ENCODE measurements around the gene RAB1A. TPM values are rescaled to one million over a fixed set of nuclear protein-coding genes. Genes with fewer than 3 reads are reported as not detected.

The RAB1A gene
- total and polyA plus RNA-seq, 2 experiments from 2014 or later: 94.8 to 172 TPM

DNA sequence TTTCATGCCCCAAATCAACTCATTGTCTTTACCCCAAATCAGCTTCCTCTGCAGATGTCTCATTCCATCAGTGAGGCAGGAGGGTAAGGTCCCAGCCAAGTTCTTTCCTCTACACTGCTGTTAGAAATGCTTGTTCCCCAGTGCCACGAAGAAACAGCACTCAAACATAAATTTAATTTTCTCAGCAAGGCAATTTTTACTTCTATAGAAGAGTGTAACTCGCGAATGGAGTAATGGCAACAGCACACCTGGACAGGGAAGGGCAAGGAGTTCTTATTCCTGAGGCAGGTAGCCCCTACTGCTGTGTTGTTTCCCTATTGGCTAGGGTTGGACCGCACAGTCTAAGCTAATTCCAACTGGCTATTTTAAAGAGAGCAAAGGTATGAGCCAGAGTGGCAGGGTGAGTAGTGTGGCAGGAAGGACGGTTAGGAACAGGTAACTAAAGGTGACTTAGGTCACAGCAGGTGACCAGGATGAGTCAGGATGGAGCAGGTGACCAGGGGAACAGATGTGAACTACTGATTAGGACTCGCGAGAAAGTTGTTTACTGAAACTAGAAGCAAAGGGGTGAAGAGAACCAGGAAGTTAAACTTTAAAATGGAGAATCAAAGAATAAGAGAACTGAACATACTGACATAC is 85.7 kb downstream of the RAB1A start:
- Histone ChIP-seq H3K4me2 (no peak overlapping the region), H3K4me1 (ENCODE audit: insufficient read depth) (peaks cover 12% of the 10 kb centered on the region; the same call in 1 of the 2 replicates), H3F3A (replicated peaks; ENCODE audit: low read depth) (no peaks in the 10 kb centered on the region), H3K36me3 (ENCODE audit: insufficient read depth) (peaks cover 25% of the 10 kb centered on the region), H4K20me1 (replicated peaks; ENCODE audit: insufficient read depth) (no peaks in the 10 kb centered on the region; the same call in 1 of the 2 replicates), H3K79me2 (replicated peaks; ENCODE audit: insufficient read depth) (no peaks in the 10 kb centered on the region), H3K4me3 (no peak overlapping the region), H3K27me3 (ENCODE audit: insufficient read depth) (no peaks in the 10 kb centered on the region), H3K27ac (ENCODE audit: low read depth) (no peak overlapping the region), H3K9me2 (ENCODE audit: insufficient read depth) (0 out of 2 replicates have a peak, but pooled peaks cover 3% of the 10 kb centered on the region), H2AFZ (no peak overlapping the region)
- H3K4me3 Mint-ChIP-seq: no peak overlapping the region
- peaks cover 16% of the 10 kb centered on the region for H3K4me1 Mint-ChIP-seq
- TF ChIP-seq, protein P1, sequence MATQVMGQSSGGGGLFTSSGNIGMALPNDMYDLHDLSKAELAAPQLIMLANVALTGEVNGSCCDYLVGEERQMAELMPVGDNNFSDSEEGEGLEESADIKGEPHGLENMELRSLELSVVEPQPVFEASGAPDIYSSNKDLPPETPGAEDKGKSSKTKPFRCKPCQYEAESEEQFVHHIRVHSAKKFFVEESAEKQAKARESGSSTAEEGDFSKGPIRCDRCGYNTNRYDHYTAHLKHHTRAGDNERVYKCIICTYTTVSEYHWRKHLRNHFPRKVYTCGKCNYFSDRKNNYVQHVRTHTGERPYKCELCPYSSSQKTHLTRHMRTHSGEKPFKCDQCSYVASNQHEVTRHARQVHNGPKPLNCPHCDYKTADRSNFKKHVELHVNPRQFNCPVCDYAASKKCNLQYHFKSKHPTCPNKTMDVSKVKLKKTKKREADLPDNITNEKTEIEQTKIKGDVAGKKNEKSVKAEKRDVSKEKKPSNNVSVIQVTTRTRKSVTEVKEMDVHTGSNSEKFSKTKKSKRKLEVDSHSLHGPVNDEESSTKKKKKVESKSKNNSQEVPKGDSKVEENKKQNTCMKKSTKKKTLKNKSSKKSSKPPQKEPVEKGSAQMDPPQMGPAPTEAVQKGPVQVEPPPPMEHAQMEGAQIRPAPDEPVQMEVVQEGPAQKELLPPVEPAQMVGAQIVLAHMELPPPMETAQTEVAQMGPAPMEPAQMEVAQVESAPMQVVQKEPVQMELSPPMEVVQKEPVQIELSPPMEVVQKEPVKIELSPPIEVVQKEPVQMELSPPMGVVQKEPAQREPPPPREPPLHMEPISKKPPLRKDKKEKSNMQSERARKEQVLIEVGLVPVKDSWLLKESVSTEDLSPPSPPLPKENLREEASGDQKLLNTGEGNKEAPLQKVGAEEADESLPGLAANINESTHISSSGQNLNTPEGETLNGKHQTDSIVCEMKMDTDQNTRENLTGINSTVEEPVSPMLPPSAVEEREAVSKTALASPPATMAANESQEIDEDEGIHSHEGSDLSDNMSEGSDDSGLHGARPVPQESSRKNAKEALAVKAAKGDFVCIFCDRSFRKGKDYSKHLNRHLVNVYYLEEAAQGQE (IDR thresholded peaks at IDR 0.05; ENCODE audit: unreplicated experiment): no peak
- TF ChIP-seq JUNB (IDR thresholded peaks at IDR 0.05; ENCODE audit: unreplicated experiment): no peak
- TF ChIP-seq, protein P2, sequence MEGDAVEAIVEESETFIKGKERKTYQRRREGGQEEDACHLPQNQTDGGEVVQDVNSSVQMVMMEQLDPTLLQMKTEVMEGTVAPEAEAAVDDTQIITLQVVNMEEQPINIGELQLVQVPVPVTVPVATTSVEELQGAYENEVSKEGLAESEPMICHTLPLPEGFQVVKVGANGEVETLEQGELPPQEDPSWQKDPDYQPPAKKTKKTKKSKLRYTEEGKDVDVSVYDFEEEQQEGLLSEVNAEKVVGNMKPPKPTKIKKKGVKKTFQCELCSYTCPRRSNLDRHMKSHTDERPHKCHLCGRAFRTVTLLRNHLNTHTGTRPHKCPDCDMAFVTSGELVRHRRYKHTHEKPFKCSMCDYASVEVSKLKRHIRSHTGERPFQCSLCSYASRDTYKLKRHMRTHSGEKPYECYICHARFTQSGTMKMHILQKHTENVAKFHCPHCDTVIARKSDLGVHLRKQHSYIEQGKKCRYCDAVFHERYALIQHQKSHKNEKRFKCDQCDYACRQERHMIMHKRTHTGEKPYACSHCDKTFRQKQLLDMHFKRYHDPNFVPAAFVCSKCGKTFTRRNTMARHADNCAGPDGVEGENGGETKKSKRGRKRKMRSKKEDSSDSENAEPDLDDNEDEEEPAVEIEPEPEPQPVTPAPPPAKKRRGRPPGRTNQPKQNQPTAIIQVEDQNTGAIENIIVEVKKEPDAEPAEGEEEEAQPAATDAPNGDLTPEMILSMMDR (conservative IDR thresholded peaks at IDR 0.05; ENCODE audit: low read depth in 2 of 2): no peak
- TF ChIP-seq EZH2 (IDR thresholded peaks at IDR 0.05; ENCODE audit: low read depth, unreplicated experiment): no peak
- no peak for TF ChIP-seq POLR2AphosphoS5 (IDR thresholded peaks at IDR 0.05; ENCODE audit: low read depth)
- TF ChIP-seq, protein P3, sequence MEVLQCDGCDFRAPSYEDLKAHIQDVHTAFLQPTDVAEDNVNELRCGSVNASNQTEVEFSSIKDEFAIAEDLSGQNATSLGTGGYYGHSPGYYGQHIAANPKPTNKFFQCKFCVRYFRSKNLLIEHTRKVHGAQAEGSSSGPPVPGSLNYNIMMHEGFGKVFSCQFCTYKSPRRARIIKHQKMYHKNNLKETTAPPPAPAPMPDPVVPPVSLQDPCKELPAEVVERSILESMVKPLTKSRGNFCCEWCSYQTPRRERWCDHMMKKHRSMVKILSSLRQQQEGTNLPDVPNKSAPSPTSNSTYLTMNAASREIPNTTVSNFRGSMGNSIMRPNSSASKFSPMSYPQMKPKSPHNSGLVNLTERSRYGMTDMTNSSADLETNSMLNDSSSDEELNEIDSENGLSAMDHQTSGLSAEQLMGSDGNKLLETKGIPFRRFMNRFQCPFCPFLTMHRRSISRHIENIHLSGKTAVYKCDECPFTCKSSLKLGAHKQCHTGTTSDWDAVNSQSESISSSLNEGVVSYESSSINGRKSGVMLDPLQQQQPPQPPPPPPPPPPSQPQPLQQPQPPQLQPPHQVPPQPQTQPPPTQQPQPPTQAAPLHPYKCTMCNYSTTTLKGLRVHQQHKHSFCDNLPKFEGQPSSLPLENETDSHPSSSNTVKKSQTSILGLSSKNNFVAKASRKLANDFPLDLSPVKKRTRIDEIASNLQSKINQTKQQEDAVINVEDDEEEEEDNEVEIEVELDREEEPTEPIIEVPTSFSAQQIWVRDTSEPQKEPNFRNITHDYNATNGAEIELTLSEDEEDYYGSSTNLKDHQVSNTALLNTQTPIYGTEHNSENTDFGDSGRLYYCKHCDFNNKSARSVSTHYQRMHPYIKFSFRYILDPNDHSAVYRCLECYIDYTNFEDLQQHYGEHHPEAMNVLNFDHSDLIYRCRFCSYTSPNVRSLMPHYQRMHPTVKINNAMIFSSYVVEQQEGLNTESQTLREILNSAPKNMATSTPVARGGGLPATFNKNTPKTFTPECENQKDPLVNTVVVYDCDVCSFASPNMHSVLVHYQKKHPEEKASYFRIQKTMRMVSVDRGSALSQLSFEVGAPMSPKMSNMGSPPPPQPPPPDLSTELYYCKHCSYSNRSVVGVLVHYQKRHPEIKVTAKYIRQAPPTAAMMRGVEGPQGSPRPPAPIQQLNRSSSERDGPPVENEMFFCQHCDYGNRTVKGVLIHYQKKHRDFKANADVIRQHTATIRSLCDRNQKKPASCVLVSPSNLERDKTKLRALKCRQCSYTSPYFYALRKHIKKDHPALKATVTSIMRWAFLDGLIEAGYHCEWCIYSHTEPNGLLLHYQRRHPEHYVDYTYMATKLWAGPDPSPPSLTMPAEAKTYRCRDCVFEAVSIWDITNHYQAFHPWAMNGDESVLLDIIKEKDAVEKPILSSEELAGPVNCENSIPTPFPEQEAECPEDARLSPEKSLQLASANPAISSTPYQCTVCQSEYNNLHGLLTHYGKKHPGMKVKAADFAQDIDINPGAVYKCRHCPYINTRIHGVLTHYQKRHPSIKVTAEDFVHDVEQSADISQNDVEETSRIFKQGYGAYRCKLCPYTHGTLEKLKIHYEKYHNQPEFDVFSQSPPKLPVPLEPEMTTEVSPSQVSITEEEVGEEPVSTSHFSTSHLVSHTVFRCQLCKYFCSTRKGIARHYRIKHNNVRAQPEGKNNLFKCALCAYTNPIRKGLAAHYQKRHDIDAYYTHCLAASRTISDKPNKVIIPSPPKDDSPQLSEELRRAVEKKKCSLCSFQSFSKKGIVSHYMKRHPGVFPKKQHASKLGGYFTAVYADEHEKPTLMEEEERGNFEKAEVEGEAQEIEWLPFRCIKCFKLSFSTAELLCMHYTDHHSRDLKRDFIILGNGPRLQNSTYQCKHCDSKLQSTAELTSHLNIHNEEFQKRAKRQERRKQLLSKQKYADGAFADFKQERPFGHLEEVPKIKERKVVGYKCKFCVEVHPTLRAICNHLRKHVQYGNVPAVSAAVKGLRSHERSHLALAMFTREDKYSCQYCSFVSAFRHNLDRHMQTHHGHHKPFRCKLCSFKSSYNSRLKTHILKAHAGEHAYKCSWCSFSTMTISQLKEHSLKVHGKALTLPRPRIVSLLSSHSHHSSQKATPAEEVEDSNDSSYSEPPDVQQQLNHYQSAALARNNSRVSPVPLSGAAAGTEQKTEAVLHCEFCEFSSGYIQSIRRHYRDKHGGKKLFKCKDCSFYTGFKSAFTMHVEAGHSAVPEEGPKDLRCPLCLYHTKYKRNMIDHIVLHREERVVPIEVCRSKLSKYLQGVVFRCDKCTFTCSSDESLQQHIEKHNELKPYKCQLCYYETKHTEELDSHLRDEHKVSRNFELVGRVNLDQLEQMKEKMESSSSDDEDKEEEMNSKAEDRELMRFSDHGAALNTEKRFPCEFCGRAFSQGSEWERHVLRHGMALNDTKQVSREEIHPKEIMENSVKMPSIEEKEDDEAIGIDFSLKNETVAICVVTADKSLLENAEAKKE (CRISPR knock-in tag; IDR thresholded peaks at IDR 0.05): no peak
- TF ChIP-seq STAT1 (IDR thresholded peaks at IDR 0.05; ENCODE audit: unreplicated experiment): no peak
- no peak for TF ChIP-seq NANOG (IDR thresholded peaks at IDR 0.05; ENCODE audit: borderline replicate concordance)
- TF ChIP-seq ZNF114 (CRISPR knock-in tag; IDR thresholded peaks at IDR 0.05): no peak
- TF ChIP-seq, protein P4, sequence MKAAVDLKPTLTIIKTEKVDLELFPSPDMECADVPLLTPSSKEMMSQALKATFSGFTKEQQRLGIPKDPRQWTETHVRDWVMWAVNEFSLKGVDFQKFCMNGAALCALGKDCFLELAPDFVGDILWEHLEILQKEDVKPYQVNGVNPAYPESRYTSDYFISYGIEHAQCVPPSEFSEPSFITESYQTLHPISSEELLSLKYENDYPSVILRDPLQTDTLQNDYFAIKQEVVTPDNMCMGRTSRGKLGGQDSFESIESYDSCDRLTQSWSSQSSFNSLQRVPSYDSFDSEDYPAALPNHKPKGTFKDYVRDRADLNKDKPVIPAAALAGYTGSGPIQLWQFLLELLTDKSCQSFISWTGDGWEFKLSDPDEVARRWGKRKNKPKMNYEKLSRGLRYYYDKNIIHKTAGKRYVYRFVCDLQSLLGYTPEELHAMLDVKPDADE (IDR thresholded peaks at IDR 0.05): no peak
- TF ChIP-seq ZNF331 (CRISPR knock-in tag; IDR thresholded peaks at IDR 0.05; ENCODE audit: low read depth): no peak
- TF ChIP-seq EZH2phosphoT487 (IDR thresholded peaks at IDR 0.05; ENCODE audit: unreplicated experiment): no peak
- TF ChIP-seq CREB1 (CRISPR knock-in tag; IDR thresholded peaks at IDR 0.05; ENCODE audit: low read depth): no peak
- no peak for DNase-seq (ENCODE audit: low spot score)
- H3K36me3 Mint-ChIP-seq (ENCODE audit: low read depth): peaks cover 71% of the 10 kb centered on the region
- ATAC-seq: no peak
- H3K27ac Mint-ChIP-seq: no peak overlapping the region
- H3K27me3 Mint-ChIP-seq (ENCODE audit: insufficient read depth, low read depth, poor library complexity): peaks cover 10% of the 10 kb centered on the region
- peaks cover 36% of the 10 kb centered on the region for H3K9me3 Mint-ChIP-seq

Measured in GM23338 (cell line).